GM18505 (cell line): ENCODE data around the gene PTPN23.
"Not testable (repeated sequence)": the region's sequence is repeated elsewhere in the genome, so short reads cannot be mapped to it uniquely, and the experiment has no call there.

Experiments used
- ATAC-seq: cut with Tn5 transposase; IDR thresholded peaks from one replicate; pipeline ENCODE4 v1.9.1; 2021; ENCODE audit not compliant: unreplicated experiment
- POLR2A ChIP-seq: IDR thresholded peaks from 4 replicates; pipeline ENCODE4 v1.6.1; 2011; ENCODE audit warnings: borderline replicate concordance; ENCODE audit not compliant: insufficient read depth, insufficient read length; ENCODE audit errors: extremely low read depth

The PTPN23 gene

GRCh38 chr3:47436180-47436579, 55.4 kb downstream of the PTPN23 start:
- no peak for ATAC-seq

GRCh38 chr3:47440131-47440530, 59.3 kb downstream of the PTPN23 start:
- ATAC-seq: no peak
- TF ChIP-seq POLR2A: no peak

More at GRCh38 chr3:47436180-47436579, 55.4 kb downstream of the PTPN23 start:
- TF ChIP-seq POLR2A: no peak

GRCh38 chr3:47441796-47442551, 61.2 kb downstream of the PTPN23 start:
- TF ChIP-seq POLR2A: no peak
- ATAC-seq: no peak

GRCh38 chr3:47443611-47443995, 62.8 kb downstream of the PTPN23 start:
- ATAC-seq: no peak
- TF ChIP-seq POLR2A: no peak

GRCh38 chr3:47444103-47444502, 63.3 kb downstream of the PTPN23 start:
- no peak for TF ChIP-seq POLR2A
- no peak for ATAC-seq

GRCh38 chr3:47452453-47453215, 71.8 kb downstream of the PTPN23 start:
- no peak for TF ChIP-seq POLR2A
- ATAC-seq: no peak

- no peak for TF ChIP-seq POLR2A
- no peak for ATAC-seq
Observed at GRCh38 chr3:47455806-47456452, 75.1 kb downstream of the PTPN23 start.

GRCh38 chr3:47456984-47457383, 76.2 kb downstream of the PTPN23 start:
- no peak for ATAC-seq
- TF ChIP-seq POLR2A: no peak

GRCh38 chr3:47459534-47460085, 78.8 kb downstream of the PTPN23 start:
- ATAC-seq: not testable (repeated sequence)
